ENCODE results near the gene MAGI3.

- TF ChIP-seq CTCF (IDR thresholded peaks at IDR 0.05) (no peak), POLR2A (IDR thresholded peaks at IDR 0.05) (no peak)
These were observed 311.1 kb downstream of the MAGI3 start for GRCh38 chr1:113701429-113701828.

All from adrenal gland (tissue), 5 donors.